Measurements from ENCODE around the gene GOLGA8A. TPM values are rescaled to one million over a fixed set of nuclear protein-coding genes. Genes with fewer than 3 reads are reported as not detected.
A peak's percentile ranks its signal among the peaks of the same experiment; 100 is the strongest.
"Not testable (repeated sequence)": the region's sequence is repeated elsewhere in the genome, so short reads cannot be mapped to it uniquely, and the experiment has no call there.

GOLGA8A gene
- total RNA-seq, 2 experiments from 2014 or later: 276 to 295 TPM

DNA sequence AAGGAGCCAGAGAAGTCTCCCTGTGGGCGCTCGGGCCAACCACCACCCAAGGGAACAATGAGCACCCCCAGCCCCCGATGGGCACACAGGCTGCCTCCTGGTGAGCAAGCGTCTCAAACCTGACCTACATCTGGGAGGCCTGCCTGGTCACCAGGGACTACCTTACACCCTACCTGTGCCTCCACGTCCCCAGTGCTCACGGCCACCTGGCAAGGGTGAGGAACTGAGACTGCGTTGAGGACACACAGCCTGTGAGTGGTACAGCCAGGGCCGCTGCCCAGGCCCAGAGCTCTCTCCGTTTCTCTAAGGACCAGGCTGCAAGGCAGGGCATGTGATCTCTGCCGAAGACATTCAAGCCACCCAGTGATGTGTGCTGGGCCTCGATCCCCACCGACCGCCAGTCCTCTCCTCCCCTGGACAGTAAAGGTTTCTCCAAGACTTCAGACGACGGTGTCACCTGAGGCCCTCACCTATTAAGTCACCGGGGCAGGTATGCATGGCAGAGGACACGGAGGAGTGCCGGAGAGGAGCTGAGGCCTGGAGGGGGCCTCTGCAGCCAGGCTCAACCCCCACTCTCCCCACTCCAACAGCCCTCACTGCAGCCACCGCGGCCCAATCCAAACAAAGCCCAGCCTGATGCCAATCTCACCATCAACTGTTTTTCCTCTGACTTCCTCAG, 2.8 kb downstream of the GOLGA8A start:
- no peak overlapping the region for H3K27ac ChIP-seq (ENCODE audit: low read depth in 1 of 2, low read length in 2 of 2)
- no peak for TF ChIP-seq CTCF (IDR thresholded peaks at IDR 0.05)
- DNase-seq: peak in 1 of 14 experiments; percentile 16
- peaks cover 28% of the 10 kb centered on the region for H3K4me1 Mint-ChIP-seq (ENCODE audit: low read depth)
- no peaks in the 10 kb centered on the region for H3K9me3 ChIP-seq (ENCODE audit: control insufficient read depth in 1 of 2, insufficient read depth in 1 of 2, low read length in 2 of 2)
- H3K4me3 Mint-ChIP-seq: peak overlapping the region; percentile 88
- intact Hi-C loops (cut with DNase I, micrococcal nuclease): loop anchor here in 1 of 2 experiments (10.0 kb wide), 1 partner anchor 210 kb away; the partner anchor contains the start of gene EMC4
- no peaks in the 10 kb centered on the region for H3K27me3 ChIP-seq (ENCODE audit: control insufficient read depth in 1 of 2, insufficient read depth in 2 of 2, low read length in 2 of 2)
- no peaks in the 10 kb centered on the region for H3K9me3 Mint-ChIP-seq
- ATAC-seq (ENCODE audit: poor library complexity): no peak
- H3K36me3 Mint-ChIP-seq (ENCODE audit: low read depth): peaks cover 65% of the 10 kb centered on the region
- peaks cover 17% of the 10 kb centered on the region for H3K4me1 ChIP-seq (ENCODE audit: insufficient read depth, low read length)
- CTCF ChIA-PET: interaction anchor here (1.2 kb wide), 1 partner anchor 67 kb away, joined by 3 read pairs; the partner anchor contains the start of gene LPCAT4
- H3K27ac Mint-ChIP-seq: no peak overlapping the region
- POLR2A ChIA-PET: no interaction called here
- no peak overlapping the region for H3K4me3 ChIP-seq (ENCODE audit: low read length)
- peaks cover under 1% of the 10 kb centered on the region for H3K27me3 Mint-ChIP-seq
- H3K36me3 ChIP-seq (ENCODE audit: insufficient read depth, low read length): peaks cover 10% of the 10 kb centered on the region

- peaks cover 10% of the 10 kb centered on the region for H3K36me3 ChIP-seq (ENCODE audit: insufficient read depth, low read length)
- H3K36me3 Mint-ChIP-seq (ENCODE audit: low read depth): peaks cover 69% of the 10 kb centered on the region
- H3K27me3 Mint-ChIP-seq; DNase-seq; H3K27ac ChIP-seq (ENCODE audit: low read depth in 1 of 2, low read length in 2 of 2); H3K27ac Mint-ChIP-seq; ATAC-seq (ENCODE audit: poor library complexity); H3K9me3 Mint-ChIP-seq; H3K9me3 ChIP-seq (ENCODE audit: control insufficient read depth in 1 of 2, insufficient read depth in 1 of 2, low read length in 2 of 2); H3K4me3 ChIP-seq (ENCODE audit: low read length); POLR2A ChIA-PET; H3K27me3 ChIP-seq (ENCODE audit: control insufficient read depth in 1 of 2, insufficient read depth in 2 of 2, low read length in 2 of 2): not testable (repeated sequence)
- peaks cover 28% of the 10 kb centered on the region for H3K4me1 Mint-ChIP-seq (ENCODE audit: low read depth)
- H3K4me1 ChIP-seq (ENCODE audit: insufficient read depth, low read length): peaks cover 17% of the 10 kb centered on the region
- intact Hi-C loops (cut with DNase I, micrococcal nuclease): loop anchor here in 1 of 2 experiments (10.0 kb wide), 1 partner anchor 209 kb away; the partner anchor contains the start of gene EMC4
- H3K4me3 Mint-ChIP-seq: peak overlapping the region; percentile 59
- CTCF ChIA-PET: interaction anchor here (1.2 kb wide), 1 partner anchor 67 kb away, joined by 3 read pairs; the partner anchor contains the start of gene LPCAT4
These were observed 3.5 kb downstream of the GOLGA8A start for GRCh38 chr15:34433956-34434626.

GRCh38 chr15:34430642-34431041, 7.0 kb downstream of the GOLGA8A start:
- H3K9me3 ChIP-seq (ENCODE audit: control insufficient read depth in 1 of 2, insufficient read depth in 1 of 2, low read length in 2 of 2); H3K4me3 ChIP-seq (ENCODE audit: low read length); ATAC-seq (ENCODE audit: poor library complexity); POLR2A ChIA-PET; H3K27me3 ChIP-seq (ENCODE audit: control insufficient read depth in 1 of 2, insufficient read depth in 2 of 2, low read length in 2 of 2); H3K4me3 Mint-ChIP-seq; H3K27me3 Mint-ChIP-seq; H3K4me1 ChIP-seq (ENCODE audit: insufficient read depth, low read length); H3K27ac Mint-ChIP-seq; DNase-seq; H3K9me3 Mint-ChIP-seq; H3K27ac ChIP-seq (ENCODE audit: low read depth in 1 of 2, low read length in 2 of 2); CTCF ChIA-PET: not testable (repeated sequence)
- peaks cover 10% of the 10 kb centered on the region for H3K36me3 ChIP-seq (ENCODE audit: insufficient read depth, low read length)
- peaks cover 67% of the 10 kb centered on the region for H3K36me3 Mint-ChIP-seq (ENCODE audit: low read depth)
- H3K4me1 Mint-ChIP-seq (ENCODE audit: low read depth): peaks cover 11% of the 10 kb centered on the region
- intact Hi-C loops (cut with DNase I, micrococcal nuclease): loop anchor here in 1 of 2 experiments (10.0 kb wide), 1 partner anchor 206 kb away; the partner anchor contains the start of gene EMC4

- H3K9me3 ChIP-seq (ENCODE audit: control insufficient read depth in 1 of 2, insufficient read depth in 1 of 2, low read length in 2 of 2); H3K9me3 Mint-ChIP-seq; ATAC-seq (ENCODE audit: poor library complexity); intact Hi-C loops (cut with DNase I, micrococcal nuclease); DNase-seq; H3K4me1 Mint-ChIP-seq (ENCODE audit: low read depth); H3K4me1 ChIP-seq (ENCODE audit: insufficient read depth, low read length); H3K27ac Mint-ChIP-seq; H3K27ac ChIP-seq (ENCODE audit: low read depth in 1 of 2, low read length in 2 of 2); H3K27me3 ChIP-seq (ENCODE audit: control insufficient read depth in 1 of 2, insufficient read depth in 2 of 2, low read length in 2 of 2); H3K4me3 Mint-ChIP-seq; POLR2A ChIA-PET; H3K27me3 Mint-ChIP-seq; CTCF ChIA-PET; H3K4me3 ChIP-seq (ENCODE audit: low read length); H3K36me3 ChIP-seq (ENCODE audit: insufficient read depth, low read length): not testable (repeated sequence)
- H3K36me3 Mint-ChIP-seq (ENCODE audit: low read depth): peaks cover 30% of the 10 kb centered on the region
These were observed 14.1 kb downstream of the GOLGA8A start for GRCh38 chr15:34423425-34424090.

DNA sequence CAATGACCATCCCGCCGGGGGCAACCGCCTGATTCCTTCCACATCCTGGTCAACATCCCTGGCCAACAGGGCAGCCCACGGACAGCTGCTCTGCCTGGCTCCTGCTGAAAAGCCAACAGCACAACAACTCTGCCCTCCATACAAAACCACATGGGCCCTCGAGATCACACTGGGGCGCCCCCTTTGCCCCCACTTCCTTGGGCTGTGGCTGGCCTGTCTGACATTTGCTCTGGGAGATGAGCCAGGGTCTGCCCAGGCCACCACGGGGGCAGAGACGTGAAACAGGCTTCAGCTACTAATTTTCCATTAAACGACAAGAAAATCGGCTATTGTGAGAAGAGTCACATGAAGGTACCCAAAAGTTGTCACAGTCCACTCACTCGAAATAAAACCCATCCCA, 16.7 kb downstream of the GOLGA8A start:
- POLR2A ChIA-PET; H3K36me3 ChIP-seq (ENCODE audit: insufficient read depth, low read length); H3K9me3 ChIP-seq (ENCODE audit: control insufficient read depth in 1 of 2, insufficient read depth in 1 of 2, low read length in 2 of 2); H3K4me1 Mint-ChIP-seq (ENCODE audit: low read depth); ATAC-seq (ENCODE audit: poor library complexity); DNase-seq; H3K27ac ChIP-seq (ENCODE audit: low read depth in 1 of 2, low read length in 2 of 2); H3K27ac Mint-ChIP-seq; H3K4me3 Mint-ChIP-seq; H3K27me3 ChIP-seq (ENCODE audit: control insufficient read depth in 1 of 2, insufficient read depth in 2 of 2, low read length in 2 of 2); H3K9me3 Mint-ChIP-seq; H3K4me1 ChIP-seq (ENCODE audit: insufficient read depth, low read length); H3K27me3 Mint-ChIP-seq; H3K4me3 ChIP-seq (ENCODE audit: low read length); CTCF ChIA-PET; intact Hi-C loops (cut with DNase I, micrococcal nuclease): not testable (repeated sequence)
- H3K36me3 Mint-ChIP-seq (ENCODE audit: low read depth): peaks cover 24% of the 10 kb centered on the region

DNA sequence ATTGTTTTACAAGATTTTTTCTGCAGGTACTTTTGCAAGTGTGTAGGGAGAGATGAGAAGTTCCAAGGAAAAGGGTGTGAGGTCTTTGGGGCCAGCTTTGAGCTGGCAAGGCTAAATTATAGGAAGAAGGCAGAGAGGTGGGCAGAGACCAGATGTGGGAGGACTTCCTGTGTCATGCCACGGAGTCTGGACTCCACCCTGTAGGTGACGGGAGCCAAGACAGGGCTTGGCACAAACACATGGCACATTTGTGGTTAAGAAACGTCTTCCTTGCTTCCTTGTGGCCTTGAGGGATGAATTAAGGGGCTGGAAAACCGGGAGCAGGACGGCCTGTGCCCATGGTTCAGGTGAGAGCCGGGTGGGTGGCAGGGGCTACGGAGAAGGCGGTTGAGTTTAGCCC, 19.2 kb downstream of the GOLGA8A start:
- H3K27me3 Mint-ChIP-seq; H3K4me1 ChIP-seq (ENCODE audit: insufficient read depth, low read length); CTCF ChIA-PET; H3K9me3 Mint-ChIP-seq; ATAC-seq (ENCODE audit: poor library complexity); H3K9me3 ChIP-seq (ENCODE audit: control insufficient read depth in 1 of 2, insufficient read depth in 1 of 2, low read length in 2 of 2); H3K4me3 Mint-ChIP-seq; H3K4me3 ChIP-seq (ENCODE audit: low read length); H3K36me3 ChIP-seq (ENCODE audit: insufficient read depth, low read length); H3K27me3 ChIP-seq (ENCODE audit: control insufficient read depth in 1 of 2, insufficient read depth in 2 of 2, low read length in 2 of 2); H3K4me1 Mint-ChIP-seq (ENCODE audit: low read depth); H3K27ac ChIP-seq (ENCODE audit: low read depth in 1 of 2, low read length in 2 of 2); DNase-seq; intact Hi-C loops (cut with DNase I, micrococcal nuclease); POLR2A ChIA-PET; H3K27ac Mint-ChIP-seq: not testable (repeated sequence)
- H3K36me3 Mint-ChIP-seq (ENCODE audit: low read depth): peaks cover 19% of the 10 kb centered on the region

Measured in CD4-positive, alpha-beta T cell (primary cell).